Measurements from ENCODE around the gene FBP1.
"Not testable (repeated sequence)": the region's sequence is repeated elsewhere in the genome, so short reads cannot be mapped to it uniquely, and the experiment has no call there.

Gene FBP1

GRCh38 chr9:94568250-94568889 lies 70.9 kb downstream of the FBP1 start:
- no peak for DNase-seq

- DNase-seq, result no peak
Measured at GRCh38 chr9:94567271-94567670, 72.0 kb downstream of the FBP1 start.

GRCh38 chr9:94566550-94566949 lies 72.8 kb downstream of the FBP1 start:
- DNase-seq, result no peak

DNA sequence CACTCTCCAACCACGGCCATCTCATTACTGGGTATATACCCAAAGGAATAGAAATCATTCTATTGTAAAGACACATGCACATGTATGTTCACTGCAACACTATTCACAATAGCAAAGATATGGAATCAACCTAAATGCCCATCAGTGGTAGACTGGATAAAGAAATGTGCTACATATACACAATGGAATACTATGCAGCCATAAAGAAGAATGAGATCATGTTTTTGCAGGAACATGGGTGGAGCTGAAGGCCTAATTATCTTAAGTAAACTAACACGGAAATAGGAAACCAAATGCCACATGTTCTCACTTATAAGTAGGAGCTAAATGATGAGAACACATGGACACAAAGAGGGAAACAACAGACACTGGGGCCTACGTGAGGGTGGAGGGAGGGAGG lies 75.0 kb downstream of the FBP1 start:
- DNase-seq, result not testable (repeated sequence)

DNA sequence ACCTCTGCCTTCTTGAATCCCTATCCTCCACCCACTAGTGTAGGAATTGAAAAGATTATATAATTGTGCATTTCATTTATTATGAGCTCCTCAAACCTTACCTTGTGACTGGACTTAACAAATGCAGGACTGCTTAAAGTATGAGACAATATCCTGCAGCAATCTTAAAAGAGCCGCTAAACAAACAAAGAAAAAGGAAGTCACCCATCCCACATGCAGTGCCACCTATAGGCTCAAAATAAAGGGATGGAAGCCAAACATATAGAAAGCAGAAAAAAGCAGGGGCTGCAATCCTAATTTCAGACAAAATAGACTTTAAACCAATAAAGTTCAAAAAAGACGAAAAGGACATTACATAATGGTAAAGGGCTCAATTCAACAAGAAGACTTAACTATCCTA lies 75.8 kb downstream of the FBP1 start:
- DNase-seq, result no peak

GRCh38 chr9:94560237-94560636 lies 79.1 kb downstream of the FBP1 start:
- DNase-seq, result no peak

- no peak for DNase-seq
Measured at GRCh38 chr9:94557376-94557775, 81.9 kb downstream of the FBP1 start.

- DNase-seq, result peak; percentile 73
Measured at GRCh38 chr9:94554439-94555331, 84.6 kb downstream of the FBP1 start, which contains the start of gene PCAT7. Gene PCAT7 (plus strand): TSS chr9:94555083.

DNA sequence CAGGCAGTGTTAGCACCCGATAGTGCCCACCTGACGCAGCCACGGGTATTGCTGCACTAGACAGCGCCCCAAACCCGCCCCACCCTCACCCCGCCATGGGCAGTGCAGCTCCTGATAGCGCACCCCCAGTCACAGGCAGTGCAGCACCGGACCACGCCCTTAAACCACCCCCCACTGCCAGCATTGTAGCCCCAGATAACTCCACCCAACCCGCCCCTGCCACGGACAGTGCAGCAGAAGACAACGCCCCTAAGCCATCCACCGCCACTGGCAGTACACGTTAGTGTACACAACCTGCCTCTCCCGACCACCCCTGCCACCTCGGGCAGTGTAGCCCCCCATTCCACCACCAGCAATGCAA lies 85.3 kb downstream of the FBP1 start:
- no peak for DNase-seq
